IMR-90 (cell line): ENCODE data around the gene HEPACAM. TPM values are rescaled to one million over a fixed set of nuclear protein-coding genes. Genes with fewer than 3 reads are reported as not detected.

ENCODE experiments used
- ATAC-seq: fragments of 200-7000 bp; cut with Tn5 transposase; 2 replicates; pipeline ENCODE4 v1.9.1; 2020; ENCODE audit warnings: low read depth, mild to moderate bottlenecking, moderate library complexity
- BruUV-seq: library from RNA; stranded (reverse); fragments of 400-500 nt; replicated peaks from 2 replicates; lab custom pipeline; 2021; lab: Mats Ljungman, UMichigan
- CTCF ChIA-PET: fragments of 300-600 bp; formaldehyde crosslinking; extraction: SDS; loops from one replicate; lab custom pipeline; 2021; ENCODE audit warnings: antibody characterized with exemption; lab: Yijun Ruan, JAX
- POLR2A ChIA-PET: fragments of 300-600 bp; sonication (Branson Sonifier 250); formaldehyde crosslinking; loops from one replicate; lab custom pipeline; 2022; ENCODE audit warnings: antibody characterized with exemption; ENCODE audit not compliant: unreplicated experiment; lab: Charles Lee
- DNase-seq: peaks from one replicate; pipeline ENCODE4 v3.0.0; 2013
- H2AFZ ChIP-seq: replicated peaks from 2 replicates; pipeline ENCODE3; 2013; ENCODE audit warnings: low read length, mild to moderate bottlenecking; ENCODE audit not compliant: poor library complexity
- H2AK5ac ChIP-seq: 2 replicates; pipeline ENCODE4 v1.6.1; 2013; ENCODE audit warnings: low read depth, low read length, inconsistent platforms
- H2AK9ac ChIP-seq: replicated peaks from 2 replicates; pipeline ENCODE3; 2013; ENCODE audit warnings: mild to moderate bottlenecking, low read depth, low read length, moderate library complexity; ENCODE audit not compliant: poor library complexity
- H2BK120ac ChIP-seq: 2 replicates; pipeline ENCODE4 v1.6.1; 2013; ENCODE audit warnings: low read depth, low read length, inconsistent platforms
- H2BK15ac ChIP-seq: 3 replicates; pipeline ENCODE4 v1.6.1; 2013; ENCODE audit warnings: low read depth, low read length, inconsistent platforms
- H2BK20ac ChIP-seq: 2 replicates; pipeline ENCODE4 v1.6.1; 2013; ENCODE audit warnings: low read depth, mild to moderate bottlenecking, inconsistent platforms, low read length, moderate library complexity
- H2BK5ac ChIP-seq: 2 replicates; pipeline ENCODE4 v1.6.1; 2013; ENCODE audit warnings: mild to moderate bottlenecking, low read depth, low read length, inconsistent platforms; ENCODE audit not compliant: poor library complexity, severe bottlenecking
- H3K14ac ChIP-seq: replicated peaks from 2 replicates; pipeline ENCODE4 v1.6.1; 2013; ENCODE audit warnings: low read depth, low read length, inconsistent platforms
- H3K18ac ChIP-seq: 2 replicates; pipeline ENCODE4 v1.6.1; 2013; ENCODE audit warnings: low read depth, low read length, control low read depth
- H3K23ac ChIP-seq: 2 replicates; pipeline ENCODE4 v1.6.1; 2013; ENCODE audit warnings: low read depth, low read length, inconsistent platforms
- H3K27ac ChIP-seq: 2 replicates; pipeline ENCODE4 v1.5.1; 2013; ENCODE audit warnings: mild to moderate bottlenecking, control low read depth, low read length; ENCODE audit not compliant: insufficient read depth
- H3K27me3 ChIP-seq: 2 replicates; pipeline ENCODE4 v1.6.1; 2013; ENCODE audit warnings: low read length; ENCODE audit not compliant: control insufficient read depth, insufficient read depth
- H3K36me3 ChIP-seq: 2 replicates; pipeline ENCODE4 v1.6.1; 2013; ENCODE audit warnings: low read length, mixed read lengths; ENCODE audit not compliant: control insufficient read depth, insufficient read depth
- H3K4ac ChIP-seq: 2 replicates; pipeline ENCODE4 v1.6.1; 2013; ENCODE audit warnings: low read depth, low read length, inconsistent platforms
- H3K4me1 ChIP-seq: 2 replicates; pipeline ENCODE4 v1.6.1; 2013; ENCODE audit warnings: low read length, mixed read lengths; ENCODE audit not compliant: control insufficient read depth, insufficient read depth
- H3K4me2 ChIP-seq: 2 replicates; pipeline ENCODE4 v1.6.1; 2013; ENCODE audit warnings: low read depth, mild to moderate bottlenecking, control low read depth, low read length, moderate library complexity
- H3K4me3 ChIP-seq: 2 replicates; pipeline ENCODE4 v1.5.1; 2013; ENCODE audit warnings: low read depth, mild to moderate bottlenecking, control low read depth, low read length, moderate library complexity; ENCODE audit not compliant: insufficient read depth
- H3K56ac ChIP-seq: 2 replicates; pipeline ENCODE4 v1.6.1; 2013; ENCODE audit warnings: low read length, inconsistent platforms; ENCODE audit not compliant: insufficient read depth; ENCODE audit errors: extremely low read depth
- H3K79me1 ChIP-seq, 2 experiments: 2 replicates each; pipeline ENCODE4 v1.6.1; 2013; ENCODE audit warnings: low read length in 2 of 2, inconsistent platforms in 1 of 2, low read depth in 1 of 2
- H3K9ac ChIP-seq: 2 replicates; pipeline ENCODE4 v1.6.1; 2013; ENCODE audit warnings: low read depth, low read length, control low read depth
- H3K9me1 ChIP-seq: 2 replicates; pipeline ENCODE4 v1.6.1; 2013; ENCODE audit warnings: low read length, inconsistent platforms; ENCODE audit not compliant: insufficient read depth
- H3K9me3 ChIP-seq: 2 replicates; pipeline ENCODE4 v1.6.1; 2013; ENCODE audit warnings: low read length; ENCODE audit not compliant: control insufficient read depth, insufficient read depth
- H4K20me1 ChIP-seq: 2 replicates; pipeline ENCODE4 v1.6.1; 2013; ENCODE audit warnings: low read length, inconsistent platforms; ENCODE audit not compliant: insufficient read depth
- H4K5ac ChIP-seq: 2 replicates; pipeline ENCODE4 v1.6.1; 2013; ENCODE audit warnings: mild to moderate bottlenecking, low read depth, low read length, control low read depth
- H4K8ac ChIP-seq, 2 experiments: 2 replicates each; pipeline ENCODE4 v1.6.1; 2013; ENCODE audit warnings: low read depth in 2 of 2, low read length in 2 of 2, control low read depth in 1 of 2, inconsistent platforms in 1 of 2
- H4K91ac ChIP-seq: 2 replicates; pipeline ENCODE4 v1.6.1; 2013; ENCODE audit warnings: low read depth, low read length, inconsistent platforms; ENCODE audit not compliant: insufficient read depth
- CEBPB ChIP-seq: IDR thresholded peaks from 2 replicates; pipeline ENCODE4 v1.6.1; 2012; ENCODE audit warnings: low read depth, low read length, improper control_type of control experiment
- MXI1 ChIP-seq: IDR thresholded peaks from 2 replicates; pipeline ENCODE4 v1.6.1; 2012; ENCODE audit warnings: low read depth, mild to moderate bottlenecking, low read length, moderate library complexity, borderline replicate concordance
- RCOR1 ChIP-seq: IDR thresholded peaks from 2 replicates; pipeline ENCODE4 v1.6.1; 2012; ENCODE audit warnings: mild to moderate bottlenecking, low read length, improper control_type of control experiment; ENCODE audit not compliant: insufficient replicate concordance
- WGBS, 2 experiments: methylation state at CpG; one replicate each; pipeline versions ENCODE4 v1.1.5 to v1.1.7; 2013; ENCODE audit warnings: missing lambda C conversion rate in 2 of 2; ENCODE audit not compliant: insufficient read length in 1 of 2; ENCODE audit errors: extremely low coverage in 2 of 2; 5-methylcytosine and 5-hydroxymethylcytosine counted together
- dilution Hi-C: fragments of 300-500 bp; cut with HindIII; formaldehyde crosslinking; loops from one replicate; pipeline ENCODE4 v1.14.3; 2018; ENCODE audit warnings: low sequenced_read_pairs; ENCODE audit not compliant: unreplicated experiment
- in situ Hi-C: fragments of 300-500 bp; cut with MboI; formaldehyde crosslinking; loops from 3 replicates; pipeline ENCODE4 v1.14.3; 2019; ENCODE audit warnings: low sequenced_read_pairs, inconsistent platforms, mixed read lengths
- intact Hi-C: fragments of 100-400 bp; cut with micrococcal nuclease; formaldehyde crosslinking; loops from 2 replicates; pipeline ENCODE4 v1.10.0; 2022
- polyA plus RNA-seq, 3 experiments: library from polyadenylated mRNA; depleted of rRNA; stranded (reverse); fragments of >200 nt; gene quantifications; 2 replicates each; pipeline ENCODE4 v1.2.3, GENCODE V29; 2012; ENCODE audit warnings: low replicate concordance in 1 of 3
- total RNA-seq: library from RNA; depleted of rRNA; stranded (reverse); fragments of >200 nt; gene quantifications from 2 replicates; pipeline ENCODE4 v1.2.3, GENCODE V29; 2012
- TF ChIP-seq, protein P1 (sequence below): conservative IDR thresholded peaks from 2 replicates; pipeline ENCODE4 v1.5.1; 2012; ENCODE audit warnings: mild to moderate bottlenecking, low read depth, low read length, improper control_type of control experiment

Gene HEPACAM
- total and polyA plus RNA-seq, 2 of the 4 experiments (the other 2 are of a cell fraction), result 0.09 to 0.18 TPM

DNA sequence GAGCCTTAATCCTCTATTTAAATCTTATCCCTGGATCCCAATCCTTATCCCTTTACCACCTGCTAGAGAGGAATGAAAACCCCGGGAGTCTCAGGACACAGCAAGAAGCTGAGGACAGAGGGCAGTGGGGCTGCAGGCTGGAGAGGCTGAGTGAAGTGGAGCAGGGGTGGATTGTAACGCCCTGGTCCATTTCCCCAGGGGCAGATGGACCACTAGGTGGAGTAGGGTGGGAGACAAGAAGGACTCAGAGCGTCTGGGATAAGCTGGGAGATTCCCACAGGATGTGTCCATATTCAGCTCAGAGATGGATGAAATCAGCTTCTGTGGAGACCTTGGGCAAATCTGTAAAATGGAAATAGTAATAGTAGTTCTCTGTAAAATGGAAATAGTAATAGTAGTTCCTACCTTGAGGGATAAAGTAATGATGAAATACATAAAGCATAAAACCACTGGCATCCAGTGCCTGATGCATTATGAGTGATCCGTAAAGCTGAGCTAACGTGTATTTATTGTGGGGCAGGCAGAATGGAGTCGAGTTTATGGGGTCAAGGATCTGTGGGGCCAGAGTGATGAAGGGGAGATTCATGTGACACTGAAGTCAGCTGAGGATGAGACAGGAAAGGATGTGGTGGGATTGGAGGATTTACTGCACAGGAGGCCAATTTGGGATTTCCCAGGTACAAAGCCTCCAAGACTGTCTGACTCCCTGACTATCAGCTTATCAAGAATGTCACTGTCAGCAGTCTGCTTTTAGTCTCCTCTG, 36.3 kb downstream of the HEPACAM start:
- dilution Hi-C loops (no loop called here), intact Hi-C loops (loop anchor here (2.0 kb wide), 1 partner anchor 53 kb away; no protein-coding TSS in a partner anchor), in situ Hi-C loops (no loop called here)
- CTCF ChIA-PET, result interaction anchor here (1.3 to 1.8 kb wide), 2 partner anchors 11 to 23 kb away, joined by 4 to 7 read pairs; no protein-coding TSS in a partner anchor
- H2AK5ac ChIP-seq, result peak overlapping the region; percentile 100
- ATAC-seq (no peak), DNase-seq (no peak)
- TF ChIP-seq, protein P1, sequence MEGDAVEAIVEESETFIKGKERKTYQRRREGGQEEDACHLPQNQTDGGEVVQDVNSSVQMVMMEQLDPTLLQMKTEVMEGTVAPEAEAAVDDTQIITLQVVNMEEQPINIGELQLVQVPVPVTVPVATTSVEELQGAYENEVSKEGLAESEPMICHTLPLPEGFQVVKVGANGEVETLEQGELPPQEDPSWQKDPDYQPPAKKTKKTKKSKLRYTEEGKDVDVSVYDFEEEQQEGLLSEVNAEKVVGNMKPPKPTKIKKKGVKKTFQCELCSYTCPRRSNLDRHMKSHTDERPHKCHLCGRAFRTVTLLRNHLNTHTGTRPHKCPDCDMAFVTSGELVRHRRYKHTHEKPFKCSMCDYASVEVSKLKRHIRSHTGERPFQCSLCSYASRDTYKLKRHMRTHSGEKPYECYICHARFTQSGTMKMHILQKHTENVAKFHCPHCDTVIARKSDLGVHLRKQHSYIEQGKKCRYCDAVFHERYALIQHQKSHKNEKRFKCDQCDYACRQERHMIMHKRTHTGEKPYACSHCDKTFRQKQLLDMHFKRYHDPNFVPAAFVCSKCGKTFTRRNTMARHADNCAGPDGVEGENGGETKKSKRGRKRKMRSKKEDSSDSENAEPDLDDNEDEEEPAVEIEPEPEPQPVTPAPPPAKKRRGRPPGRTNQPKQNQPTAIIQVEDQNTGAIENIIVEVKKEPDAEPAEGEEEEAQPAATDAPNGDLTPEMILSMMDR, result 0 out of 2 replicates have a peak, but pooled peaks have one; percentile 21
- TF ChIP-seq CEBPB (0 out of 2 replicates have a peak, but pooled peaks have one; percentile 7), MXI1 (no peak), RCOR1 (no peak)
- peak overlapping the region; percentile 75 for H3K18ac ChIP-seq
- peak overlapping the region; percentile 97; the same call in 1 of the 2 replicates for H3K56ac ChIP-seq
- H3K27ac ChIP-seq, result peak overlapping the region; percentile 91
- H3K27me3 ChIP-seq, result no peaks in the 10 kb centered on the region
- peak overlapping the region; percentile 98 for H2BK20ac ChIP-seq
- no peaks in the 10 kb centered on the region for H3K9me3 ChIP-seq
- no peak overlapping the region for H3K4me2 ChIP-seq
- no TSS peak for BruUV-seq
- peak overlapping the region; percentile 86 to 97 for H4K8ac ChIP-seq
- peak overlapping the region; percentile 99 for H3K4ac ChIP-seq
- H4K20me1 ChIP-seq, result no peaks in the 10 kb centered on the region
- H4K5ac ChIP-seq, result peak overlapping the region; percentile 69
- H3K36me3 ChIP-seq, result no peaks in the 10 kb centered on the region
- peak overlapping the region; percentile 91 for H2AK9ac ChIP-seq
- peak overlapping the region; percentile 100 for H2BK15ac ChIP-seq
- H3K23ac ChIP-seq, result peak overlapping the region; percentile 89
- H3K79me1 ChIP-seq, result peaks cover 7 to 31% of the 10 kb centered on the region in 2 experiments; a peak in 3 of 4 replicates
- H3K9ac ChIP-seq, result no peak overlapping the region
- H2BK5ac ChIP-seq, result peak overlapping the region; percentile 97
- POLR2A ChIA-PET, result no interaction called here
- H3K14ac ChIP-seq, result peak overlapping the region; percentile 96
- H3K4me3 ChIP-seq, result no peak overlapping the region
- 71% methylated on average over 1 of the region's 6 CpGs; no CpG with 5 or more reads in 1 of the 2 experiments for WGBS, 2 experiments
- peak overlapping the region; percentile 67 for H2AFZ ChIP-seq
- peaks cover 39% of the 10 kb centered on the region for H3K4me1 ChIP-seq
- H4K91ac ChIP-seq, result peak overlapping the region; percentile 96
- H3K9me1 ChIP-seq, result peaks cover 42% of the 10 kb centered on the region
- H2BK120ac ChIP-seq, result peak overlapping the region; percentile 98
